Uterus (tissue), 4 donors: ENCODE measurements around the gene ATP13A3. TPM values are rescaled to one million over a fixed set of nuclear protein-coding genes. Genes with fewer than 3 reads are reported as not detected.
"Not testable (repeated sequence)": the region's sequence is repeated elsewhere in the genome, so short reads cannot be mapped to it uniquely, and the experiment has no call there.

Experiments
- DNase-seq, 2 donors: peaks; one replicate each; pipeline ENCODE4 v3.0.0-alpha.2; 2019 to 2020
- H3K27ac ChIP-seq, 2 donors: fragments of 200-600 bp; sonication (generic); 1 replicate in 1 of 2; 2 replicates in 1 of 2; pipeline ENCODE4 v1.5.1; 2016 to 2018
- H3K27me3 ChIP-seq, 2 donors: fragments of 200-600 bp; sonication (generic); one replicate each; pipeline ENCODE4 v1.5.1; 2018 to 2019; ENCODE audit warnings: control low read depth in 1 of 2
- H3K36me3 ChIP-seq, 2 donors: fragments of 200-600 bp; sonication (generic); one replicate each; pipeline ENCODE4 v1.5.1; 2019; ENCODE audit warnings: control low read depth in 1 of 2
- H3K4me1 ChIP-seq, 2 donors: fragments of 200-600 bp; sonication (generic); one replicate each; pipeline ENCODE4 v1.5.1; 2018 to 2019; ENCODE audit warnings: control low read depth in 1 of 2
- H3K4me3 ChIP-seq, 2 donors: fragments of 200-600 bp; sonication (generic); 1 replicate in 1 of 2; 2 replicates in 1 of 2; pipeline ENCODE4 v1.5.1; 2018 to 2019; ENCODE audit warnings: mild to moderate bottlenecking in 1 of 2
- H3K9me3 ChIP-seq, 2 donors: fragments of 200-600 bp; sonication (generic); one replicate each; pipeline ENCODE4 v1.5.1; 2019; ENCODE audit warnings: control low read depth in 1 of 2
- CTCF ChIP-seq, 4 experiments: fragments of 200-600 bp in 2 of 4; fragments of 450-650 bp in 2 of 4; sonication (generic) in 2 of 4; IDR thresholded peaks; one replicate each; pipeline ENCODE4 v1.5.1; 2016 to 2019; ENCODE audit warnings: antibody characterized with exemption in 4 of 4, mild to moderate bottlenecking in 2 of 4, moderate library complexity in 1 of 4
- POLR2A ChIP-seq, 2 donors: fragments of 450-650 bp; IDR thresholded peaks; one replicate each; pipeline ENCODE4 v1.6.1; 2016; ENCODE audit warnings: antibody characterized with exemption in 2 of 2, mild to moderate bottlenecking in 1 of 2, moderate library complexity in 1 of 2
- intact Hi-C: fragments of 100-400 bp; cut with DNase I; formaldehyde crosslinking; loops from one replicate; pipeline ENCODE4 v1.15.1; 2023; ENCODE audit warnings: low total_unique reads
- total RNA-seq, 4 donors: library from RNA; depleted of rRNA in 3 of 4; stranded (reverse); fragments of >200 nt in 3 of 4; gene quantifications; one replicate each; pipeline versions ENCODE4 v1.1.0 to v1.2.4, GENCODE V29; 2014 to 2023
- donor health status: DM: yes; HTN: yes; CAD: no.

Gene ATP13A3
- total RNA-seq, 4 donors from 2014 or later = 43.3 to 148 (median 82.9) TPM

GRCh38 chr3:194526164-194526563 is 39.4 kb upstream of the ATP13A3 start:
- H3K9me3 ChIP-seq = no peaks in the 10 kb centered on the region
- no peak overlapping the region for H3K27ac ChIP-seq
- no peaks in the 10 kb centered on the region for H3K27me3 ChIP-seq
- DNase-seq = no peak
- no peak overlapping the region for H3K4me3 ChIP-seq
- H3K36me3 ChIP-seq = no peaks in the 10 kb centered on the region
- TF ChIP-seq CTCF (IDR thresholded peaks at IDR 0.05) = no peak
- TF ChIP-seq POLR2A (IDR thresholded peaks at IDR 0.05) = no peak
- intact Hi-C loops = no loop called here
- no peaks in the 10 kb centered on the region for H3K4me1 ChIP-seq

- Histone ChIP-seq H3K4me3 (no peak overlapping the region), H3K36me3 (no peaks in the 10 kb centered on the region), H3K9me3 (no peaks in the 10 kb centered on the region), H3K4me1 (no peaks in the 10 kb centered on the region), H3K27me3 (no peaks in the 10 kb centered on the region), H3K27ac (no peak overlapping the region)
- DNase-seq = no peak
- TF ChIP-seq CTCF (IDR thresholded peaks at IDR 0.05) = no peak
- no peak for TF ChIP-seq POLR2A (IDR thresholded peaks at IDR 0.05)
- intact Hi-C loops = no loop called here
These were observed 35.8 kb upstream of the ATP13A3 start for GRCh38 chr3:194522579-194523046.

- intact Hi-C loops = no loop called here
- Histone ChIP-seq H3K36me3 (no peaks in the 10 kb centered on the region), H3K4me3 (no peak overlapping the region), H3K27ac (no peak overlapping the region), H3K27me3 (no peaks in the 10 kb centered on the region), H3K4me1 (no peaks in the 10 kb centered on the region), H3K9me3 (no peaks in the 10 kb centered on the region)
- TF ChIP-seq CTCF (IDR thresholded peaks at IDR 0.05) (no peak), POLR2A (IDR thresholded peaks at IDR 0.05) (no peak)
- DNase-seq = no peak
These were observed 34.9 kb upstream of the ATP13A3 start for GRCh38 chr3:194521510-194522260.

- H3K9me3 ChIP-seq, DNase-seq, H3K27me3 ChIP-seq, H3K4me1 ChIP-seq, H3K27ac ChIP-seq, H3K36me3 ChIP-seq, intact Hi-C loops, H3K4me3 ChIP-seq: not testable (repeated sequence)
These were observed 33.9 kb upstream of the ATP13A3 start for GRCh38 chr3:194520682-194521162.

- H3K9me3 ChIP-seq, H3K27me3 ChIP-seq, intact Hi-C loops, H3K36me3 ChIP-seq, DNase-seq, H3K4me3 ChIP-seq, H3K27ac ChIP-seq, H3K4me1 ChIP-seq: not testable (repeated sequence)
These were observed 33.4 kb upstream of the ATP13A3 start for GRCh38 chr3:194520201-194520600.

- TF ChIP-seq CTCF (IDR thresholded peaks at IDR 0.05) = no peak
- no peak for TF ChIP-seq POLR2A (IDR thresholded peaks at IDR 0.05)
- H3K4me3 ChIP-seq = no peak overlapping the region
- H3K36me3 ChIP-seq = no peaks in the 10 kb centered on the region
- H3K9me3 ChIP-seq = no peaks in the 10 kb centered on the region
- H3K4me1 ChIP-seq = no peaks in the 10 kb centered on the region
- no peak overlapping the region for H3K27ac ChIP-seq
- DNase-seq = no peak
- no peaks in the 10 kb centered on the region for H3K27me3 ChIP-seq
- intact Hi-C loops = no loop called here
These were observed 31.9 kb upstream of the ATP13A3 start for GRCh38 chr3:194518652-194519051.
